Stimulated activated CD4-positive, alpha-beta T cell treated with anti-CD3 and anti-CD28 coated beads, Interleukin-1b, Interleukin-23, amount 100 ng/mL, for 4 hours (primary cell): ENCODE data around the gene RC3H2.
"Not testable (repeated sequence)": the region's sequence is repeated elsewhere in the genome, so short reads cannot be mapped to it uniquely, and the experiment has no call there.

Experiments used
- DNase-seq, 2 donors: peaks; one replicate each; pipeline ENCODE4 v3.0.0-alpha.2; 2020; ENCODE audit warnings: low read depth in 2 of 2

RC3H2 gene

GRCh38 chr9:122846371-122846940 lies 58.7 kb downstream of the RC3H2 start:
- no peak for DNase-seq

GRCh38 chr9:122845116-122845515 lies 60.0 kb downstream of the RC3H2 start:
- no peak for DNase-seq

DNA sequence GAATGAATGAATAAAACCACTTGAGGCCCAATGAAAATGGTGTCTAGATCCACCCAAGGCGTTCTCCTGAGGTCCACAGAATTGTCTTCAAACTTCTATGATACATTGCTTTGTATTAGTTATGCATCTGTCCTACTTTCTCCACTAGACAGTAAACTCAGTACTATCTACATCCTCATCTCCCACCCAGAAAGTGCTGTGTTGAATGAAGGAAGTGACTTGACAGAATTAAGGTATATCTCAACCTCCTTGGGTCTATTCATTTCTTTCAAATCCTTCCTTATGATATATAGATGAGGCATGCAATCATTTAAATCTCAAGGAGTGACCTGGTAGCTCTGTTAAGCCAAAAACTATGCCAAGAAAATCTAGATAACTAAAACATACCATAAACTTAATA lies 61.0 kb downstream of the RC3H2 start:
- no peak for DNase-seq

- no peak for DNase-seq
Observed at GRCh38 chr9:122841501-122841900, 63.7 kb downstream of the RC3H2 start.

- not testable (repeated sequence) for DNase-seq
Observed at GRCh38 chr9:122838441-122838840, 66.7 kb downstream of the RC3H2 start.

GRCh38 chr9:122837266-122837850 lies 67.8 kb downstream of the RC3H2 start:
- DNase-seq = no peak

DNA sequence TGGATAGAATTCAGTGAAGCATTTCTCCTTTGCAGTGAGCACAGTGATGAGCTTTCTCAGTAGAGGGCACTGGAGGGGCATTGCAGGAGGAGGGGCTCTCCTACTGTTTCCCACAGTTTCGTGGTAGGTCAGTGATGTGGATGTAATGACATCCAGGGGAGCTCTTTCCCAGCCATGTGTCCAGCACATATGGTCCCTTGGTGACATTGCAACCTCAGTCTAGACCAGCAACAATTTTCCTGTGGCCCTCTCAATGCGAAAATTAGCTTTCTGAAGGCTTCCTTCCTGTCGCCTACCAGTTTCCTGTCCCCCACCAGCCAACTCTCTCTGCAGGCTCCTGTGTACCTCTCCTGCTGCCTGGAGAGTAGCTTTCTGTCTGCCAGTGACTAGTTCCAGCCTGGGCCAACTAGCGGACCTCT lies 69.8 kb downstream of the RC3H2 start:
- no peak for DNase-seq

GRCh38 chr9:122832194-122832593 lies 73.0 kb downstream of the RC3H2 start:
- DNase-seq = no peak

- not testable (repeated sequence) for DNase-seq
Observed at GRCh38 chr9:122828965-122829284, 76.2 kb downstream of the RC3H2 start.

- DNase-seq = no peak
Observed at GRCh38 chr9:122827761-122828093, 77.4 kb downstream of the RC3H2 start.

DNA sequence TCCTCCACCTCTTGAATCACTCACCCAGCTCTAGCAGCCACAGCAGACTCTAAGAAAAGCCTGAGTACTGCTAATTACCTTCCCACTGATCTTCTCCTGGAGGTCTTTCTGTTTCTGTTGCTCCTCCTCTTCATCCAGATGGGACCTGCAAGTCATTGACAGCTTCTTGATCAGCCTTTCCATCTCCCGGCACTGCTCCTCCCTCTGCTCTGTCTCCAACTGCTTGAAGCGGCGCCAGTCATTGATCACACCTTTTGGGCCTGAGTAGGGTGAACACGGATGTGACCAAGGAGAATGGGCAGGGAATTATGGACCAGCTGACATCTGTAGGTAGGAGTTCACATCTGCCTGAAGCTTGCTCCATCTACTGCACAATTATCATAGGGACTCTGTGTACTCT lies 82.2 kb downstream of the RC3H2 start:
- no peak for DNase-seq

- DNase-seq = no peak
Observed at GRCh38 chr9:122822056-122822455, 83.1 kb downstream of the RC3H2 start.

DNA sequence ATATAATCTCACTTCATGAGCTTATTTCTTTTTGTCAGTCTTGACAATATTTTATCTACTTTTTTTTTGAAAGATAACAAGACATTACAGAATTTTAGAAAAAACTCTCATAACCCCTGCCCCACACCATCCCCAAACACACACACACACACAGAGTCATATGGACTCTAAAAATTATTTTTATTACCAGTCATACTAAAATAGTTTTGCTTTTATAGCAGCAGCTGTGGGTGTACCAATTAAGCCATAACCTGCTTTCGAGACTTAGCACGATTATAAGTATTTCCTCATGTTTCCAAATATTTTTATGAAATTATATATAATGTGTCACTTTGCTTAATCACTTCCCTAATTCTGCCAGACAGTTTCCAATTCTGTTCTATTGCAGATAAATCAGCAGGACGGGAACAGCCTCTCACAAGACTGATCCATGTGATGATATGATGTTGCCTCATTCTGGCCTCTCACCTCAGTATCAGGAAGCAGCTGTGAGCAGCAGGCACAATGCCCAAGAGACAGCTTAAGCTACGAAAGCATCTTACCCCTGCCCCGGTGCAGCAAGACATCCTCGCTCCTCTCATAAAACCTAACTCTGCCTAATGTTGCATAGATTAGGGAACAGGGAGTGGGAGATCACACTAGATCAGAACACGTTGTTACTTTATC lies 83.7 kb downstream of the RC3H2 start:
- no peak for DNase-seq

DNA sequence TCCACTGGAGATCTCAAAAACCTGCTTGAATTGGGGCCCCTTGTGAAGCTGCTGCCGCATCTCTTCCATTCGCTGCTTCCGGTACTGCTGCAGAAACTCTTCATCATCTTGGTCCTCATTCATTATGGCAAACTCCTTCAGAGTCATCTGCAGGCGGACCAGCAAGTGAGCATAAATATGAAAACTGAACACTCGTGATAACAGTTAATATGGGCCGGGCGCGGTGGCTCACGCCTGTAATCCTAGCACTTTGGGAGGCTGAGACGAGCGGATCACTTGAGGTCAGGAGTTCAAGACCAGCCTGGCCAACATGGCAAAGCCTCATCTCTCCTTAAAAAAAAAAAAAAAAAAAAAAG lies 84.7 kb downstream of the RC3H2 start:
- no peak for DNase-seq

DNA sequence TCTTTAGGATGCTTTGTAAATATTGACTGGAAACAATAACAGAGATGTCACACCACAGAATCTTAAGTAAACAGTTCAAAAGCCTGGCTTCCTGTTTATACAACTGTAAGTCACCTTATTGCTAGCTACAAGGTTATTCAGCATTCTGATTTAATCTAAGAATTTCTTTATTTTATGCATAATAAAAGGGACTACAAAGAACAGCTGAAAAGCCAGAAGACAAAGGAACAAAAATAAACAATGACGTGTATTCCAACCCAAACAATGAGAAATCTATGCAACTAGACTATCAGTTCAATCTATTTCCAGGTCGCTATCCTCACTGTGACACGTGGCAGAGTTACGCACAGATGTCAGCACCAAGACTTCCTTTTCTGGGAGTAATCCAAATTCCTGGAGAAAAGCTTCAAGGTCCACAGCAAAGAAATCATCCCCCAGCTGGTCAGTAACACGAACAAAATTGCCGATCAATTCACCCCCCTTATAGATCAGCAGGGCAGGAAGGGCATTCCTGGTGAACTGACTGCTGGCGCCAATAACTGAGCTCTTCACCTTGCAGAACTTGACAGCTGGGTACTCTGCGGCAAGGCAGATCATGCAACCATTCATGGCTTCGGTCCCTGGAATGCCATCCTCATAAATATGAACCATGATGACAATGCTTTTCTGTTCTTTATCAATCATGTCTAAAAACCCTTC lies 85.2 kb downstream of the RC3H2 start:
- DNase-seq = no peak

GRCh38 chr9:122819326-122819725 lies 85.8 kb downstream of the RC3H2 start:
- DNase-seq = no peak

GRCh38 chr9:122816163-122816867 lies 88.8 kb downstream of the RC3H2 start:
- no peak for DNase-seq

- DNase-seq = no peak
Observed at GRCh38 chr9:122815544-122815943, 89.6 kb downstream of the RC3H2 start.

GRCh38 chr9:122814545-122814944 lies 90.6 kb downstream of the RC3H2 start:
- DNase-seq = no peak

DNA sequence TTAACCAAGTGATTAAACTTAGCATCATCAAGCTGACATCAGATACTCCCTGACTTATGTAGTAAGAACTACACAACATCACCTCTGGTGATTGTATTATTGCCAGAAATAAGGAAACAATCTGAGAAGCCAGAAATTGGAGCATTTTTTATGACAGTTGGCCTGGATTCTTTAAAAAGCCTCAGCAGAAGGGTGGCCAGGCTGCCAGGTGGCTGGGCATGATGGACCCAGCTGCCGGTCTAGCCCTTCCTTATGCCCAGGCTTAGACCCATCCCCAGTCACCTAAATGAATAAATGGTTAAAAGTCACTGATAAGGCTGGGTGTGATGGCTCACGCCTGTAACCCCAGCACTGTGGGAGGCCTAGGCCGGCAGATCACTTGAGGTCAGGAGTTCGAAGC lies 92.4 kb downstream of the RC3H2 start:
- DNase-seq = no peak

GRCh38 chr9:122810306-122810946 lies 94.7 kb downstream of the RC3H2 start:
- DNase-seq = peak; percentile 64 to 69

DNA sequence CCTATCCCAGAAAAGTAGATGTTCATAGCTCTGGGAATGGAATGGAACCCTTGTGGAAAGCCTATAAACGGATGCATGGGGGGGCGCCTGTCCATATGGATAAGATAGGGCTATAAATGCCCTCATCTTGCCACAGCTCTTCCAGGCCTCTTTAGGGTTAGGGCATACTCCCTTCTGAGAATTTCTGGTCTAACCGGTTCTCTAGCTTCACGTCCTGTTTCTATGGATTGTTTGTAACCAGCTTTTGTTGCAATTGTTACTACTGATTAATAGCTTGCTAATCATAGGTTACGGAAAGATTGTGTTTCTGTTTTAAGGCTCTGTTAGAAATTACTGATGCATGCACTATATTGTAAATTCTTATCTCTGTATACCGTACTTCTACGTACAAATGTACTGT lies 95.9 kb downstream of the RC3H2 start:
- not testable (repeated sequence) for DNase-seq
